HG02884 (cell line): Measurements from ENCODE around the gene LY9.

Experiments used
- ATAC-seq: cut with Tn5 transposase; IDR thresholded peaks from one replicate; pipeline ENCODE4 v1.9.1; 2021; ENCODE audit warnings: mild to moderate bottlenecking, moderate library complexity; ENCODE audit not compliant: unreplicated experiment

LY9 gene

DNA sequence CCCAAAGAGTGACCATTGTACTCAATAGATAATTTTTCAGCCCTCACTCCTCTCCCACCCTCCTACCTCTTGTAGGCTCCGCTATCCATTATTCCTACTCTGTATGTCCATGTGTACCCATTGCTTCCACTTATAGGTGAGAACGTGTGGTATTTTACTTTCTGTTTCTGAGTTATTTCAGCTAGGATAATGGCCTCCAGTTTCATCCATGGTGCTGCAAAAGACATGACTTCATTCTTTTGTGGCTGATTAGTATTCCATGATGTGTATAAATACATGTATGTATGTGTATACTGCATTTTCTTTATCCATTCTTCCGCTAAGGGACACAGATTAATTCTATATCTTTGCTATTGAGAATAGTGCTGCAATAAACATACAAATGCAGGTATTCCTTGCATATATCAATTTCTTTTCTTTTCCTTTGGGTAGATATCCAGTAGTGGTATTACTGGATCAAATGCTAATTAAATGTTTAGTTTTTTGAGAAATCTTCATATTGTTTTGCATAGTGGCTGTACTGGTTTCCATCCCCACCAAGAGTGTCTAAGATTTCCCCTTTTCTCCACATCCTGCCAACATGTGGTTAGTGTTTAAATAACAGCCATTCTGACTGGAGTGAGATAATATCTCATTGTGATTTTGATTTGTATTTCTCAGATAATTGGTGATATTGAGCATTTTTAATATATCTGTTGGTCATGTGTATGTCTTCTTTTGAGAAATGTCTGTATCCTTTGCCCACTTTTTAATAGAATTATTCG, 4.9 kb downstream of the LY9 start:
- ATAC-seq, result no peak

DNA sequence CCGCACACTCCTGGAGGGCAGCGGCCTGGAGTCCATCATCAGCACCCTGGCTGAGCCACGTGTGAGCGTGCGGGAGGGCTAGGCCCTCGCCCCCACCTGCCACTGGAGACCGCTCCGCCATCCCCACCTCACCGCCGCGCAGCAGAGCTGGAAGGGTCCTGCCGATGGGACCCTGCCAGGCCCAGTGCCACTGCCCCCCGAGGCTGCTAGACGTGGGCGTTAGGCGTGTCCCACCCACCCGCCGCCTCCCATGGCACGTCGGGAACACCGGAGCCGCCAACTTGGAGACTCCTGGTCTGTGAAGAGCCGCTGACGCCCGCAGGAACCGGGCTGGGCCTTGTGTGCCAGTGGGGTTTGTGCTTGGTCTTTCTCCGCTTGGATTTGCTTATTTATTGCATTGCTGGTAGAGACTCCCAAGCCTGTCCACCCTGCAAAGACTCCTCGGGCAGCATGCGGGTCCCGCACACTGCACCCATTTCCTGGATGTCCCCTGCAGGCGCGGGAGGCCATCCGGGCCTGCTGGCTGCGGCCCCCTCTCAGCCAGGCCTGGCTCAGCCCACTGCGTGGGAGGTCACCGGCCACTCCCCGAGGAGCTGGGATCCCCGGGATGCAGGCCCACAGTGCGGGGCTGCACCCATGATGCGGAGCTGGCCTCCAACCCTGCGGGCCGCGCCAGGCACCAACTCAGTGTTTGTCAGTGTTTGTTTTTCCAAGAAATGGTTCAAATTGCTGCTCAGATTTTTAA, 6.0 kb downstream of the LY9 start:
- ATAC-seq, result no peak

DNA sequence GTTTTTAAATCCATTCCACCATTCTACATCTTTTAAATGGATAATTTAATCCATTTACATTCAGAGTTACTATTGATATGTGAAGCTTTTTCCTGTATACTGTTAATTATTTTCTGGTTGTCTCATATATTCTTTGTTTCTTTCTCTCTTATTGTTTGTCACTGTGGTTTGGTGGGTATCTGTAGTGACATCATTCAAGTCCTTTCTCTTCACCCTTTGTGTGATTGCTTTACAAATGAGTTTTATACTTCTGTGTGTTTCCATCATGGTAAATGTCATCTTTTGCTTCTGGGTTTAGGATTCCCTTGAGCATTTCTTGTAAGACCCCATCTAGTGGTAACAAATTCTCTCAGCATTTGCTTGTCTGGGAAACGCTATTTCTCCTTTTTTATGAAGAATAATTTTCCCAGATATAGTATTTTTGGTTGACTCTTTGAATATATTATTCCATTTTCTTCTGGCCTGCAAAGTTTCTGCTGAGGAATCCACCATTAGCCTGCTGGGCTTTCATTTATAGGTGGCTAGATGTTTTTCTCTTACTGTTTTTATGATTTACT, 10.2 kb downstream of the LY9 start:
- ATAC-seq, result no peak

DNA sequence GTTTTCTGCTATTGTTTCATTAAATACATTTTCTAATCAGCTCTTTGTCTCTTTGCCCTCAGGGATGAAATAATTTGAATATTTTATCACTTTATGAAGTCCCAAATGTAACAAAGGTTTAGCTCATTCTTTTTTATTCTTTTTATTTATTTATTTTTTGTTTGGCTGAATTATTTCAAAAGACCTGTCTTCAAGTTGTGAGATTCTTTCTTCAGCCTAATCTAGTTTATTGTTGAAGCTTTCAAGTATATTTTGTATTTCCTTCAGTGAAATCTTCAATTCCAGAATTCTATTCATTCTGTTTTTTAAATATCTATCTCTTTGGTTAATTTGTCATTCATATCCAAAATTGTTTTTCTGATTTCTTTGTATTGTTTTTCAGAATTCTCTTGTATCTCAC, 10.8 kb downstream of the LY9 start:
- ATAC-seq, result no peak

DNA sequence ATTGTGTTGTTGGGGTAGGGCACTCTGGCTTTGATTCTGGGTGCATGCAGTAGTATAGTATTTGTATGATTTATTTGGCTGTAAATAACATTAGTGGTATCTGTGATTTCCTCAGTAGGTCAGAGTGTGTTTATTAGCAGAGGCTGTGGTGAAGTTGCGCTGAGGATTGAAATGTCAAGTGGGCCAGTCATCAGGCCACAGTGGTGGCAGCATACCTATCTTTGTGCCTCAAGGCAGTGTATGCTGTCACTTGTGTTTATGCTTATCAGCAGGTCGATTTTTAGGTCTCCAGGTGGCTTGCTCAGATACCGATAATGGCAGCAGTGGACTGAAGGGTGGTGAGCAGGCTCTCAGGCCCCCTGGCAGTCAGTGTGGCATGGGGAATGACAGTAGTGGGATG, 11.3 kb downstream of the LY9 start:
- ATAC-seq, result no peak

DNA sequence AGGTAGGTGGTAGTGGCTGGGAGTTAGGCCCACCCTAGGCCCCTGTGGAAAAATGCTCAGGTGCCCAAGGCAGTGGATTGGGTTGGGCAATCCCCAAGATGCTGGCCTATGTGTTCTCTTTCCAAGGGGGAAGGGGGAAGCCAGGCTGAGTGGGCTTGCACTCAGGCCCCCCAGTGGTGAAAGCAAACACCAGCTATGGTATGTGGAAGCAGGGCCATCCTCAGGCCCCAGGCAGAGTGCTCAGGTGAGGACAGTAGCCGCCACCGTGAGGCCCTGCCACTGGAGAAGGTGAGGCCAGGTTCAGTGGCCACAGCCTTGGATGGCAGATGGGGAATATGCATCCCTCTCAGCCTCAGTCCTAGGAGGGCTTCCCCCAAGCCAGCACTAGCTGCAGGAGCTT, 11.8 kb downstream of the LY9 start:
- ATAC-seq, result no peak

DNA sequence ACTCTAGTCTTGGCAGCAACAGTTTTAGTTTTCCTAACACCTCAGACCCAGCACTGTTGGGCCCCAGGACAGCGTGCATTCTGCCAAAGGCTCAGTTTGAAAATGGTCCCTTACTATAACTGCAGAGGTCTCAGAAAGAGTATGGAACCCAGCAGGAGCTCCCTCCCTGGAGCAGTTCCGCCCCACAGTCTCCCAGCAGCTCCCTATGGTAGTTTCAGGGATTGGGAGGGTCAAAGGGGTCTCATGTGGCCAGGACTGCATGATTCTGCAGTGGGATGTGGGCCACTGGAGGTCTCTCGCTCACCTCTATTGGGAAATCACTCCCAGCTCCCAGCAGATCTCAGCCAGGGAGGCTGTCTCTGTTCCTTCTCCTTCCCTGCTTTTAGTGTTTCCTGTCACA, 12.3 kb downstream of the LY9 start:
- ATAC-seq, result no peak

DNA sequence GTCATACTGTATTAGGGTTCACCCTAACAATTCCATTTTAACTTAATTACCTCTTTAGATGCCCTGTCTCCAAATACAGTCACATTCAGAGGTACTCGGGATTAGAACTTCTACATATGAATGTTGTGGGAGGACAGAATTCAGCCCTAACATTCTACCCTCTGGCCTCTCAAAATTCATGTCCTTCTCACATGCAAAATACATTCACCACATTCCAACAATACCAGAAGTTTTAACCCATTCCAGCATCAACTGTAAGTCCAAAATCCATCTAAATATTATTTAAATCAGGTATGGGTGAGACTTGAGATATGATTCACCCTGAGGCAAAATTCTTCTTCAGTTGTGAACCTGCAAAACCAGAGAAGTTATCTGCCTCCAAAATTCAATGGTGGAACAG, 14.5 kb downstream of the LY9 start:
- no peak for ATAC-seq

DNA sequence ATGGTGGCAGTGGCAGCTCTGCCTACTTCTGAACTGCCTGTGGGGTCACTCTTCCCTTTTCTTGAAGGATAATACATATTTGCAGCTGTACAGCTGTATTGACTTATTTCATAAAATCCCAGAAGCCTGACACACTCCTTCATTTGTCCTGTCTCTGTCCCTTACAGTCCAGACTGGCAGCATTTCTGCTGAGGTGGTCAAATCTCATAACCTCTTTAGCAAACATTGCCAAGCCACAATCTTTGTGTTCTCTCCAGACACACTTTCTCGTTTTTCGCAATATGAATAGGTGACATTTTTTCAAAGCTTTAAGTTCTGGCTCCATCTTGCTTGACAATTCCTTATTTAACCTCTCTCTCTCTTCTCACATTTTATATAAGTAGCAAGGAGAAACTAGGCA, 15.2 kb downstream of the LY9 start:
- ATAC-seq, result no peak

DNA sequence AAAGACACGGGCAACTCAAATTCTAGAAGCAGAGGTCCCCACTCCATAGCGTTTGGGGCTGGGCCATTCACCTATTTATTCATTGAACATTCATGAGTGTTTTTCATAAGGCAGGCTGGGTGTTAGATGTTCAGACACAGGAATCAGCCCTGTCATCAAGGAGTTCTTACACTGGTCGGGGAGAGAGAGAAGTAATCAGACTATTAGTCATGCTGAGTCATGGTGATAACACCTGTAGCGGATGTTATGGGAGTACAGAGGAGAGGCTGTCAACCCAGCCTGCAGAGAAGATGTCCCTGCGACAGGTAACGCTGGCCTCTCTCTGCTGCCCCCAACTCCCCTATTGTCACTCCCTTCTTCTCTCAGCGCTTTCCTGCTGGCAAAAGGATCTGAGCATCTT, 17.2 kb downstream of the LY9 start:
- ATAC-seq, result no peak

DNA sequence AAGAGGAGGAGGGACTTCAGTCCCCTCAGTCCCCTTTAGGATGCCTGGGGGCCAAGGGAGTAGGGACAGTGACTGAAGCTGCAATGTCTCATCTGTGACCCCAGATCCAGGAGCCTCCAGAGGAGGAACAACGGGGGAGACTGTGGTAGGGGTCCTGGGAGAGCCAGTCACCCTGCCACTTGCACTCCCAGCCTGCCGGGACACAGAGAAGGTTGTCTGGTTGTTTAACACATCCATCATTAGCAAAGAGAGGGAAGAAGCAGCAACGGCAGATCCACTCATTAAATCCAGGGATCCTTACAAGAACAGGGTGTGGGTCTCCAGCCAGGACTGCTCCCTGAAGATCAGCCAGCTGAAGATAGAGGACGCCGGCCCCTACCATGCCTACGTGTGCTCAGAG, 18.3 kb downstream of the LY9 start:
- no peak for ATAC-seq

DNA sequence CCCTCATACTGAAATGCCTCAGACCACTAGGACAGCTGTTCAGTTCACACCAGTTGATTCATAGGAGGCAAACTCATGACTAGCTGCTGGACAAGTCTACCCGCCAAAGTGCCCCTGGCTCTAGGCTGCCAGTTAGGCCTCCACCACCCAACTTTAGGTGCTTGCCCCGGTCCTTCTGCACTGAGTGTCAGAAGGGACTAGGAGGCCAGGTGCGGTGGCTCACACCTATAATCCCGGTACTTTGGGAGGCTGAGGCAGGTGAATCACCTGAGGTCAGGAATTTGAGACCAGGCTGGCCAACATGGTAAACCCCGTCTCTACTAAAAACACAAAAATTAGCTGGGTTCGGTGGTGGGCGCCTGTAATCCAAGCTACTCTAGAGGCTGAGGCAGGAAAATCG, 18.9 kb downstream of the LY9 start:
- ATAC-seq, result no peak

DNA sequence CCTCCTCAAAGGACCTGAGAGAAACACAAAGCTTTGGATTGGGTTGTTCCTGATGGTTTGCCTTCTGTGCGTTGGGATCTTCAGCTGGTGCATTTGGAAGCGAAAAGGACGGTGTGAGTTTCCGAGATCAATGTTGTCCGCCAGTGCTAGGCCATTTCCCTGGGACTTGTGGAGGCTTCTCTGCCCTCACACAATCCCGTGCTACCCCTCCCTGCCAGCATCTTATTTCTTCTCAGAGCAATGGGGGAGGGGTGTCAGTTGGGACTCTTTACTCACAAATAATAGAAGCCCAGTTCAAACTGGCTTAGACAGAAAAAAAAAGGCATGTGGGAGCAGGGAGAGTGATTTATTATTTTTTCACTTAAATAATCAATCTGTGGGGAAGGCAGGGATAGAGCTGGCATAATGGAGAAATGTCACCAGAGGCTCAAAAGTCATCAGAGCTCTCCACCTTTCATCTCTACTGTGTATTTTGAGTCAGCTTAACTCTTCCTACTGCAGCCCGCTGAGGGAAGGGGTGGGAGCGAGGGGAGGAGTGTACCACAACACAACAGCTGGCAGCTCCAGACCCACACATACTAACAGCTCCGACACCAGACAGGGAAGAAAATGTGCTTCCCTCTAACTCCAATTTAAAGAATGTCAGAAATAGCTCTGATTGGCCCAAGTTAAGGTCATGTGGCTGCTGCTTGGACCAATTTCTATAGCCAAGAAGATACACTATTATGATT, 22.4 kb downstream of the LY9 start:
- no peak for ATAC-seq

DNA sequence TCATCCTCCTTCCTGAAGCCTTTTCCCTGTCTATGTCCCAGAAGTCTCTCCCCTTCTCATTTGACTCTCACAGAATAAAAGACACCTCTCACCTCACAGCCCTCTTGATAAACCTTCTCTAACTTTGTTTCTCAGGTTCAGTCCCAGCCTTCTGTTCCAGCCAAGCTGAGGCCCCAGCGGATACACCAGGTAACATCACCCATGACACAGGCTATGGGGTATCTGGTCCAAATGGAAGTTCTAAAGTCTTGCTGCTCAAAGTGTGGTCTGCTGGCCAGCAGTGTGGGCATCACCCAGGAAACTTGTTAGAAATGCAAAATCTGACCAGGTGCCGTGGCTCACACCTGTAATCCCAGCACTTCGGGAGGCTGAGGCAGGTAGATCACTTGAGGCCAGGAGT, 23.2 kb downstream of the LY9 start:
- ATAC-seq, result no peak

DNA sequence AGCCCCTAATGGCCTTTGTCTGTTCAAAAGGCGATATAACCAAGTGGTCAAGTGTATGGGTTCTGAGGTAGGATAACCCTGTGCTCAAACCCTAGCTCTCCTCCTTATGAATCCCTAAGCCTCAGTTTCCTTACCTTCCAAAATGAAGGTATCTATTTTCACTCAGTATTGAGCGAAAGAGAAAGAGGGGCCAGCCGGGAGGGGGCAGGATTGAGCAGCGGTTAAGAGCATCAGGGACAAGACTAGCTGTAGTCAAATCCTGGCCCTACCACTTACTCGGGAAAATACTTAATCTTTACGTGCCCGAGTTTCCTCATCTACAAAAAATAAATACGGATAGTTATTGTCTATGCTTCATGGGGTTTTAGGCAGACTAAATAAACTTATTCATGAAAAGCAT, 25.7 kb downstream of the LY9 start:
- no peak for ATAC-seq

DNA sequence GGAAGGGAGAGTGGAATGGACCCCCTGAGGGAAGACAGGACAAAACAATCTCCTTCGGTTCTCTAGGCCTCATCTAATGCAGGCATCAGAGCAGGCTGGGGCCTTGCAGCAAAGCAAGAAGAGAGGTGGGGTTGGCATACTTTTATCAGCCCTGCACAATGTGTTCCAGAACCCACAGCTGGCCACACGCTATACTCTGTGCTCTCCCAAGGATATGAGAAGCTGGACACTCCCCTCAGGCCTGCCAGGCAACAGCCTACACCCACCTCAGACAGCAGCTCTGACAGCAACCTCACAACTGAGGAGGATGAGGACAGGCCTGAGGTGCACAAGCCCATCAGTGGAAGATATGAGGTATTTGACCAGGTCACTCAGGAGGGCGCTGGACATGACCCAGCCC, 27.3 kb downstream of the LY9 start:
- ATAC-seq, result no peak

DNA sequence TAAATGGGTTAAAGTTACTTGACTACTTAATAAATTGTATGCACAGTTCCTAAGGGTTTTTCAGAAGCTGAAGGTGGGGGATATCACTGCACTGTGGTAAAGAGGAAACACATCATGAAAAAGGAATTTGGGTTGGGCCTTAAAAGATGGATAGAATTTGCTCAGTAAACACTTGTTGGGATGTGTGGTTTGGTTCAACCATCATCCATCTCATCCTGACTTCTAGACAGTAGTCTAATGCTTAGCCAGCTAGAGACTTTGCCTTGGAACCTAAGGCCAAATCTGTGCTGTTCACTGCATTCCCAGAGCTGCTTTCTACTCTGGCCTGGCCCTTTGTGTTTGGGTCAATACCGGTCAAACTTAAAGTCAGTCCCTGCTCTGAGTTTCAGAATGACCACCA, 30.6 kb downstream of the LY9 start:
- no peak for ATAC-seq

DNA sequence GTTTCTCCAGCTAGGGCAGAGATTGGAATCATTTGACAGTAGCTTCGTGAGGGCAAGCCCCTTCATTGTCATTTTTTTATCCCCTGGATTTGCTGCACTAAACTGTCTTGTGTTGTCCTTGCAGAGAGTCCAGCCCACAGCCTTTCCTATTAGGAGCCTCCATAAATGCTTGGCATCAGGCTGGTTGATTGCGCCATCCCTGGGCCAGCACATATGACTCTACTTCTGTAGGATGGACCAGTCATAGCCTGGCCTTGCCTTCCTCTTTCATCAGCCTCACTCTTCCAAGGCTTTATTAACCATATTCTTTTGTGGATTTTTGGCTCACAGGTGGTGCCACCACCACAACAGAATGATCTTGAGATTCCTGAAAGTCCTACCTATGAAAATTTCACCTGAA, 31.4 kb downstream of the LY9 start:
- no peak for ATAC-seq

DNA sequence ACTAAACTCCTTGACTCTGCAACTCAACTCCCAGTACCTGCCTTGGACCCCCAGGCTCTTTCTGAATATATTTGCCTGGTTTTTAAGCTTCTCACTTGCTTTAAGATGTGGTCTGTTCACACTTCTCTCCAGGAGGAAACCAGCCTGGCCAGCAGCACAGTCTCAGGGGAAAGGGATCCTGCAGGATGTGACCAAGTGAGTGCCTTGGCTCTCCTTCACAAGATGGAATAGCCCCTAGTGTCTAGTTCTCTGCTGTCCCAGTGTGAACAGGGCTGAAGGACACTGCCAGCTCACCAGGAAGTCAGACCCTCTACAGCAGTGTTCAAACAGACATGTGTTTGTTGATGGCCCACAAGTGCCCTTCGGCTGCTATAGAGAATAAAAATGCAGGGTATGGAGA, 33.8 kb downstream of the LY9 start:
- no peak for ATAC-seq

DNA sequence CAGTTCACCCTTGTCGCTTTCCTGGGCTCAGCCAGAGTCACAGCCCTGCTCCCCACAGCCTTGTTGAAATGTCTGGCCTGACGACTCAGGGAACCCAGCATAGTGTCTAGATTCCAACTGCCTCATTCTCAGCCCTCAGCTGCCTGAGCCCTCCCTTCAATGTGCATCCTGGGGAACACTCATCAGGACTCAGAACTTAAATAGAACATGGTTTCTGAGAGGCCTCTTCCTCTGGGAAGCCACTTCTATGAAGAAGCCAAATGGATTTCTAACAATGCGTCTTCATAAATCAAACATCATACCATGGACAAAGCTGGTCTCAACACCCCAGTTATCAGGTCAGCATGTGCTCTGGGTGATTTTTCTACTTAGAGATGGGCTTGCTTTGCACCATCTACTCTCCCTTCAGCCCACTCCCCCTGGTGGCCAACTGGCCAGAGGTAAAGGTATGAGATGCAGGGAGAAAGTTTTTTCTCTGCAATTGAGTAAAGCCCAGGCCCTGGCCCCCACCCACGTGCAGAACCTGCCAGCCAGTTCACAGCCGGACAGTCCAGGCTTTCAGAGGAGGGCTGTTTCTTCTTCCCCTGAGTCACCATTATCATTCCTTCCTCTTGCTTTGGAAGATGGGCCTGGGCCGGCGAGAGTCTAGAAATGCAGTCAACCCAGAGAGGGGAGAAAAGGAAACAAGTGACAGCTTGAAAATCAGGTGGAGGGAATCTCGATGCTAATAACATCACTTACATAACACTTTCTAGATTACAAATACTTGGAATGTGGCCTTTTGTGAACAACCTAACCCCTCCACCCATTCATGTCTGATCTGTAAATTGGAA, 34.6 kb downstream of the LY9 start:
- ATAC-seq, result peak; percentile 50
